GM18505 (cell line): Measurements from ENCODE around the gene FOXC2.

Experiments
- ATAC-seq: cut with Tn5 transposase; IDR thresholded peaks from one replicate; pipeline ENCODE4 v1.9.1; 2021; ENCODE audit not compliant: unreplicated experiment
- POLR2A ChIP-seq: IDR thresholded peaks from 4 replicates; pipeline ENCODE4 v1.6.1; 2011; ENCODE audit warnings: borderline replicate concordance; ENCODE audit not compliant: insufficient read depth, insufficient read length; ENCODE audit errors: extremely low read depth

The FOXC2 gene

GRCh38 chr16:86566601-86566965 lies at the start of gene FOXC2:
Gene FOXC2 (plus strand): TSS chr16:86566829. CDS start chr16:86567336, 507 bp downstream.
- no peak for TF ChIP-seq POLR2A
- no peak for ATAC-seq

- no peak for ATAC-seq
- no peak for TF ChIP-seq POLR2A
Measured at GRCh38 chr16:86517033-86517432, 49.6 kb upstream of the FOXC2 start.

- ATAC-seq: no peak
- no peak for TF ChIP-seq POLR2A
Measured at GRCh38 chr16:86517652-86518258, 48.9 kb upstream of the FOXC2 start.

- no peak for TF ChIP-seq POLR2A
- ATAC-seq: no peak
Measured at GRCh38 chr16:86519007-86519648, 47.5 kb upstream of the FOXC2 start.

GRCh38 chr16:86519649-86520316 lies 46.8 kb upstream of the FOXC2 start:
- no peak for ATAC-seq
- TF ChIP-seq POLR2A: no peak

- ATAC-seq: no peak
- TF ChIP-seq POLR2A: no peak
Measured at GRCh38 chr16:86520317-86521210, 46.1 kb upstream of the FOXC2 start.

GRCh38 chr16:86521236-86522197 lies 45.1 kb upstream of the FOXC2 start:
- TF ChIP-seq POLR2A: no peak
- ATAC-seq: no peak

GRCh38 chr16:86522634-86523033 lies 44.0 kb upstream of the FOXC2 start:
- TF ChIP-seq POLR2A: no peak
- ATAC-seq: no peak

- TF ChIP-seq POLR2A: no peak
- no peak for ATAC-seq
Measured at GRCh38 chr16:86523166-86523740, 43.4 kb upstream of the FOXC2 start.

- TF ChIP-seq POLR2A: no peak
- no peak for ATAC-seq
Measured at GRCh38 chr16:86524029-86524428, 42.6 kb upstream of the FOXC2 start.

GRCh38 chr16:86525696-86526095 lies 40.9 kb upstream of the FOXC2 start:
- TF ChIP-seq POLR2A: no peak
- ATAC-seq: no peak

- TF ChIP-seq POLR2A: no peak
Measured at GRCh38 chr16:86527366-86527765, 39.3 kb upstream of the FOXC2 start.

GRCh38 chr16:86528061-86528929 lies 38.3 kb upstream of the FOXC2 start:
- TF ChIP-seq POLR2A: no peak
- ATAC-seq: no peak

More at GRCh38 chr16:86527366-86527765, 39.3 kb upstream of the FOXC2 start:
- ATAC-seq: no peak
